ENCODE data around the gene ERAS.

Gene ERAS

DNA sequence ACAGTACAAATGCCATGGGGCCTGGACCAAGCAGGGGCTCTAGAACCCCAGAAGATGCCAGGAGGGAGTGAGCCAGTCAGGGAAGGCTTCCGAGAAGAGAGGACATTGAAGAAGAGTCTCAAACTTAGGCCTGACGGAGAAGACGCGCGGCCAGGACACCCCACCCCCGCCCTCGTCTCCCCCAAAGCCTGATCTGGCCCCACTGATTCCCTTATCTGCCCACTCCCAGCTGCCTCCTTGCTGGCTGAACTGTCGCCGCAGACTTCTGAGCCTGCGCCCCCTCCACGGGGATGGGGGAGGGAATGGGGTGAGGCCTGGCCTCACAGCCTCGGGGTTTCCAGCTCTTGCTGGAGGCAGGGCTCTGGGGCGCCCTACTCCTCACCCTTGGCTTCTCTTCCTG lies 43.5 kb upstream of the ERAS start:
- Histone ChIP-seq H3K27me3 (ENCODE audit: insufficient read depth, low read depth, severe bottlenecking) (peaks cover 5% of the 10 kb centered on the region), H3K36me3 (no peaks in the 10 kb centered on the region), H3K9me3 (ENCODE audit: severe bottlenecking) (no peaks in the 10 kb centered on the region), H3K27ac (no peak overlapping the region), H3K4me3 (ENCODE audit: low read depth, low read length) (no peak overlapping the region)
- TF ChIP-seq, protein P1, sequence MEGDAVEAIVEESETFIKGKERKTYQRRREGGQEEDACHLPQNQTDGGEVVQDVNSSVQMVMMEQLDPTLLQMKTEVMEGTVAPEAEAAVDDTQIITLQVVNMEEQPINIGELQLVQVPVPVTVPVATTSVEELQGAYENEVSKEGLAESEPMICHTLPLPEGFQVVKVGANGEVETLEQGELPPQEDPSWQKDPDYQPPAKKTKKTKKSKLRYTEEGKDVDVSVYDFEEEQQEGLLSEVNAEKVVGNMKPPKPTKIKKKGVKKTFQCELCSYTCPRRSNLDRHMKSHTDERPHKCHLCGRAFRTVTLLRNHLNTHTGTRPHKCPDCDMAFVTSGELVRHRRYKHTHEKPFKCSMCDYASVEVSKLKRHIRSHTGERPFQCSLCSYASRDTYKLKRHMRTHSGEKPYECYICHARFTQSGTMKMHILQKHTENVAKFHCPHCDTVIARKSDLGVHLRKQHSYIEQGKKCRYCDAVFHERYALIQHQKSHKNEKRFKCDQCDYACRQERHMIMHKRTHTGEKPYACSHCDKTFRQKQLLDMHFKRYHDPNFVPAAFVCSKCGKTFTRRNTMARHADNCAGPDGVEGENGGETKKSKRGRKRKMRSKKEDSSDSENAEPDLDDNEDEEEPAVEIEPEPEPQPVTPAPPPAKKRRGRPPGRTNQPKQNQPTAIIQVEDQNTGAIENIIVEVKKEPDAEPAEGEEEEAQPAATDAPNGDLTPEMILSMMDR (IDR thresholded peaks at IDR 0.05; ENCODE audit: low read depth, low read length): no peak
- DNase-seq: no peak

DNA sequence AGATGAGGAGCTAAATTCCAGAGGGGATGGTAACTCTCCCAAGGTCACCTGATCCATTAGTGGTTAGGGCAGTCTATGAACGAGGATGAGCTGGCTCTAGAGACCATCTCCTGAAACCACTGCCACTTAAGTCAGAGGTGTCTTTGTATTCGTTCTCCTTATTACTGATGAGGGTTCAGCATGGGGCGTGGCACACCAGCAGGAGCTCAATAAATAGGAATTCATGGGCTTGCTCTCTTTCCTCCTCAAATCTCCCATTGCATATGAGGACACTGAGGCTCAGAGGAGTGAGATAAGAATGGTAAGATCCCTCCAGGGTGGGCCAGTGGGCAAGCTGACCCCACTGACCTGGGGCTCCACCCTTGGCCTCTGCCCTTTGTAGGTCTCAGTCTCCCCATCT lies 41.6 kb upstream of the ERAS start:
- Histone ChIP-seq H3K4me3 (ENCODE audit: low read depth, low read length) (no peak overlapping the region), H3K27ac (no peak overlapping the region), H3K9me3 (ENCODE audit: severe bottlenecking) (no peaks in the 10 kb centered on the region), H3K27me3 (ENCODE audit: insufficient read depth, low read depth, severe bottlenecking) (peaks cover 5% of the 10 kb centered on the region), H3K36me3 (no peaks in the 10 kb centered on the region)
- TF ChIP-seq, protein P1 (IDR thresholded peaks at IDR 0.05; ENCODE audit: low read depth, low read length): no peak
- no peak for DNase-seq

DNA sequence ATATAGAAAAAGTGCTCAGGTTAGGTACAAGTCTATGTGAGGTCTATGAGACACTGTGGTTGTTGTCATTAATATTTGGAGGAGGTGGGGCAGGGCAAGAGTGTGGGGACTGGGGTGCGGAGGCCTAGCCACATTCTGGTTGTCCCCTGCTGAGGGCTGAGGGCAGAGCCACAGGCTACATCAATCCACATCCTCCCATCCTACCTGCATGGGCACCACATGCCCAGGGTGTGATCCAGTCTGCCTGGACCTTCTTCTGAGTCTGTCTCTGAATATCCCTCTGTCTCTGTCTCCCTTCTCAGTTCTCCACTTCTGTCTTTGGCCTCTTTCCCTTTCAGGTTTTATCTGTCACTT lies 41.1 kb upstream of the ERAS start:
- no peak for DNase-seq
- Histone ChIP-seq H3K9me3 (ENCODE audit: severe bottlenecking) (no peaks in the 10 kb centered on the region), H3K4me3 (ENCODE audit: low read depth, low read length) (no peak overlapping the region), H3K27me3 (ENCODE audit: insufficient read depth, low read depth, severe bottlenecking) (peaks cover 5% of the 10 kb centered on the region), H3K27ac (no peak overlapping the region), H3K36me3 (no peaks in the 10 kb centered on the region)
- TF ChIP-seq, protein P1 (IDR thresholded peaks at IDR 0.05; ENCODE audit: low read depth, low read length): no peak

DNA sequence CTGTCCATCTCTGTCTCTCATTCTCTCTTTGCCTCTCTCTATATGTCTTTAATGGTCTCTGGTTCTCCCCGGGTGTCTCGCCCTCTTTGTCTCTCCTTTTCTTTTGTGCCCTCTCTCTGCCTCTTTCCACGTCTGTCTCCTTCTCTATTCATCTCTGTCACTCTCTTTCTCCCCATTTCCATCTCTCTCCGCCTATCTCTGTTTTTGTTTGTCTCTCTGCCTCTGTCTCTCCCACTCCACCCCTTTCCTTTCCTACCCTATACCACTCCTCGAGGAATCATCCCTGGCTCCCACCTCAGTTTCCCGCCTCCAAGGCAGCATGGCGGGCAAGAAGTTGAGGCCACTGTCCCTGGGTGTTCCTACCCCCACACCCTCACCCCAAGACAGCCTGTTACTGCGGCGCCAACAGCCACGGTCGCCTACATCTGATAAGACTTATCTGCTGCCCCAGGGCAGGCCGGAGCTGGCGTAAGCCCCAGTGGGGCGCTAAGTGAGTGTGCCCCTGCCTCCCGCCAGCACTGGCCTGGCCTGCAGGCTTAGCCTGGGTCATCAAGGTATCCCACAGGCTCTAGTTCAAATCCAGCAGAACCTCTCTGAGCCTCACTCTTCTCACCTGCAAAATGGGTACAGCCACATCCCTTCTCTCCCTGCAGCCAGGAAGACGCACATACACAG lies 40.6 kb upstream of the ERAS start:
- H3K27ac ChIP-seq: no peak overlapping the region
- no peak for DNase-seq
- H3K27me3 ChIP-seq (ENCODE audit: insufficient read depth, low read depth, severe bottlenecking): peaks cover 7% of the 10 kb centered on the region
- TF ChIP-seq, protein P1 (IDR thresholded peaks at IDR 0.05; ENCODE audit: low read depth, low read length): no peak
- no peak overlapping the region for H3K4me3 ChIP-seq (ENCODE audit: low read depth, low read length)
- H3K9me3 ChIP-seq (ENCODE audit: severe bottlenecking): no peaks in the 10 kb centered on the region
- no peaks in the 10 kb centered on the region for H3K36me3 ChIP-seq

DNA sequence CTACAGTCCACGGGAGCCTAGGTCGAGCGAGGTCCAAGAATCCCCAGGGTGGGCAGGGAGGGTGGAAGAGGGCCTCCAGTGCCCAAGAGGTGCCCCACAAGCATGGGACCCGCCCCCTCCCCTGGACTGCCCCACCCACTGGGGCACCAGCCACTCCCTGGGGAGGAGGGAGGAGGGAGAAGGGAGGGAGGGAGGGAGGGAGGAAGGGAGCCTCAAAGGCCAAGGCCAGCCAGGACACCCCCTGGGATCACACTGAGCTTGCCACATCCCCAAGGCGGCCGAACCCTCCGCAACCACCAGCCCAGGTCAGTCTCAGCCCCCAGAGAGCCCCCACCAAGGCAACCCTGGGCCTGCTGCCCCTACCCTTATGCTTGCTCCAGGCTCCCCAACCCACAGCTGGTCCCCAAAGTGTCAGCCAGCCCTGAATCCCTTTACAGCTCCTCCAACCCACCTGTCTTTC lies 39.9 kb upstream of the ERAS start, which contains the start of gene GATA1:
TSS of gene GATA1 (plus strand) at position 250 of the 460 bp plus-strand sequence. CDS start 4,520 bp downstream, outside the sequence.
- TF ChIP-seq, protein P1 (IDR thresholded peaks at IDR 0.05; ENCODE audit: low read depth, low read length): no peak
- DNase-seq: no peak
- Histone ChIP-seq H3K9me3 (ENCODE audit: severe bottlenecking) (no peaks in the 10 kb centered on the region), H3K36me3 (no peaks in the 10 kb centered on the region), H3K4me3 (ENCODE audit: low read depth, low read length) (no peak within 1 kb of the TSS), H3K27ac (no peak within 1 kb of the TSS), H3K27me3 (ENCODE audit: insufficient read depth, low read depth, severe bottlenecking) (peaks cover 7% of the 10 kb centered on the region)

Data from WERI-Rb-1 (cell line).